Colonic mucosa (tissue), 4 donors: ENCODE measurements around the gene SLC8A1. TPM values are rescaled to one million over a fixed set of nuclear protein-coding genes. Genes with fewer than 3 reads are reported as not detected.

Experiments
- DNase-seq: peaks from one replicate; pipeline ENCODE4 v3.0.0-alpha.2; 2020
- H3K27ac ChIP-seq: fragments of 200-600 bp; one replicate; pipeline ENCODE4 v1.8.0; 2021
- H3K27me3 ChIP-seq: fragments of 200-600 bp; one replicate; pipeline ENCODE4 v1.8.0; 2021
- H3K36me3 ChIP-seq: fragments of 200-600 bp; one replicate; pipeline ENCODE4 v1.8.0; 2021
- H3K4me1 ChIP-seq: fragments of 200-600 bp; one replicate; pipeline ENCODE4 v1.8.0; 2021; ENCODE audit warnings: mild to moderate bottlenecking
- H3K4me3 ChIP-seq: fragments of 200-600 bp; one replicate; pipeline ENCODE4 v1.8.0; 2021
- H3K9ac ChIP-seq, 2 donors: one replicate each; pipeline ENCODE4 v1.7.0; 2013; ENCODE audit warnings: control low read depth in 2 of 2, low read depth in 2 of 2, low read length in 2 of 2
- H3K9me3 ChIP-seq: fragments of 200-600 bp; one replicate; pipeline ENCODE4 v1.8.0; 2021
- intact Hi-C: fragments of 100-400 bp; cut with DNase I; formaldehyde crosslinking; loops from one replicate; pipeline ENCODE4 v1.14.1; 2022
- total RNA-seq, 2 donors: library from RNA; stranded (reverse); fragmentation: NEBNext Ultra II Directional in 1 of 2; extraction: Animal tissue kit (Norgen Biotek cat#: 25700) in 1 of 2; gene quantifications; one replicate each; pipeline ENCODE4 v1.2.1, GENCODE V29; 2021
- TF ChIP-seq, protein P1 (sequence below): fragments of 200-600 bp; IDR thresholded peaks from one replicate; pipeline ENCODE4 v1.8.0; 2022; ENCODE audit warnings: antibody characterized with exemption, mild to moderate bottlenecking
- donor health status: healthy.
- donor health status: DM: no; HTN: no; CAD: no.
- donor health status: DM: no; HTN: no; CAD: no.

Gene SLC8A1
- total RNA-seq, 2 donors from 2014 or later = 4.1 to 25.5 TPM

DNA sequence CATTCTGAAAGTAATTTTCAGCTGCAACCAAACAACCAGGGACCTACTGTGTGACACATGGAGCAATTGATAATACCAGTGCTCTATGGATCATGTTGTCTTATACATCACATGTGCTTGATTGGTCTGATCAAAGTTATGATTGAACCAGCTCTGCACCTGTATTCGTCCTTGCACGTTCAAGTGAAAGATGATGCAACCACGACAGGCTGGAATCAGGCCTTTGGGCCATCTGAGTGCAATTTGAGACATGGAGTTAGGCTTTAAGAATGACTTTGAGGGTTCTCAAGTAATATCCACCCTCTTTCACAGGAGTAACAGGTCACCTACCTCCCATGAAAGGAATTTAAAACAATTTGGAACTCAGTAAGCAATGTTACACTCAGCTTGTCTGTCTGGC is 165.2 kb downstream of the SLC8A1 start:
- TF ChIP-seq, protein P1, sequence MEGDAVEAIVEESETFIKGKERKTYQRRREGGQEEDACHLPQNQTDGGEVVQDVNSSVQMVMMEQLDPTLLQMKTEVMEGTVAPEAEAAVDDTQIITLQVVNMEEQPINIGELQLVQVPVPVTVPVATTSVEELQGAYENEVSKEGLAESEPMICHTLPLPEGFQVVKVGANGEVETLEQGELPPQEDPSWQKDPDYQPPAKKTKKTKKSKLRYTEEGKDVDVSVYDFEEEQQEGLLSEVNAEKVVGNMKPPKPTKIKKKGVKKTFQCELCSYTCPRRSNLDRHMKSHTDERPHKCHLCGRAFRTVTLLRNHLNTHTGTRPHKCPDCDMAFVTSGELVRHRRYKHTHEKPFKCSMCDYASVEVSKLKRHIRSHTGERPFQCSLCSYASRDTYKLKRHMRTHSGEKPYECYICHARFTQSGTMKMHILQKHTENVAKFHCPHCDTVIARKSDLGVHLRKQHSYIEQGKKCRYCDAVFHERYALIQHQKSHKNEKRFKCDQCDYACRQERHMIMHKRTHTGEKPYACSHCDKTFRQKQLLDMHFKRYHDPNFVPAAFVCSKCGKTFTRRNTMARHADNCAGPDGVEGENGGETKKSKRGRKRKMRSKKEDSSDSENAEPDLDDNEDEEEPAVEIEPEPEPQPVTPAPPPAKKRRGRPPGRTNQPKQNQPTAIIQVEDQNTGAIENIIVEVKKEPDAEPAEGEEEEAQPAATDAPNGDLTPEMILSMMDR = no peak
- intact Hi-C loops = no loop called here
- H3K4me3 ChIP-seq = no peak overlapping the region
- no peaks in the 10 kb centered on the region for H3K9me3 ChIP-seq
- no peaks in the 10 kb centered on the region for H3K4me1 ChIP-seq
- DNase-seq = no peak
- H3K36me3 ChIP-seq = no peaks in the 10 kb centered on the region
- H3K27me3 ChIP-seq = no peaks in the 10 kb centered on the region
- H3K27ac ChIP-seq = no peak overlapping the region
- H3K9ac ChIP-seq = no peak overlapping the region

DNA sequence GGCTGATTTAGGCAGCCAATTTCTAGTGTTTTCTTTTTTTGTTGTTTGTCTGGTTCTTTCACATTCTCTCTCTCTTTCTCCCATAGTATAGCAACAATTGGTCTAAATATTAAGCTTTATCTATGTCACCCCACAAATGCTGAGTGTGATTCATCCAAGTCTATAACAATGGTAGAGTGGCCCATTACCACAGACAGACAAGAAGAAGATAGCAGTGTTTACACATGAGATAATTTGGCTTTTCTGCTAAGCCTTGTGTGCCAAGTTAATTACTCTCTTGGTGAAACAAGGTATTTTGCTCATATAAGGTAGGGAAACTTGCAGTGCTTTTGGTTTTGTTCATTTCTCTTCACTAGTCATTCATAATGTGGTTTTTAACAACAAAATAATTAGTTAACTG is 166.5 kb downstream of the SLC8A1 start:
- H3K4me3 ChIP-seq = no peak overlapping the region
- no peak overlapping the region for H3K27ac ChIP-seq
- TF ChIP-seq, protein P1 = no peak
- intact Hi-C loops = no loop called here
- no peak overlapping the region for H3K9ac ChIP-seq
- DNase-seq = no peak
- H3K4me1 ChIP-seq = no peaks in the 10 kb centered on the region
- no peaks in the 10 kb centered on the region for H3K9me3 ChIP-seq
- no peaks in the 10 kb centered on the region for H3K27me3 ChIP-seq
- H3K36me3 ChIP-seq = no peaks in the 10 kb centered on the region

DNA sequence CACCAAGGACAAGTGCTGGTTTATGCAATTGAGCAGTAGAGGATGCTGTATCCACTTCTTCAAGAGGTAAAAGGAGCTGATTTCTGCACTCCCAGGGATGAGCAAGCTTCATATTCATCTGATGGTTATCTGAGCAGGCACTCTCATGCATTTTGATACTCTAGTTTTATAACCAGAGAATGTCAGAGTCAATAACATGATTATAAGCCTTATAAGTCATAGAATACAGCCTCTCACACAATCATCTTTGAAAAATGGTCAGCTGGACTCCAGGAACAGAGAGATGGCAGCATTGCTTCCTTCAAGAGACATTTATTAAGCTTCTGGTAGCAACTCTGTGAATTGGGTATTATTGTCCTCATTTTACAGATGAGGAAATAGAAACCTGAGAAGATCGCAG is 167.1 kb downstream of the SLC8A1 start:
- TF ChIP-seq, protein P1 = no peak
- H3K36me3 ChIP-seq = no peaks in the 10 kb centered on the region
- no peaks in the 10 kb centered on the region for H3K9me3 ChIP-seq
- H3K27me3 ChIP-seq = no peaks in the 10 kb centered on the region
- no peak overlapping the region for H3K27ac ChIP-seq
- H3K4me3 ChIP-seq = no peak overlapping the region
- H3K4me1 ChIP-seq = no peaks in the 10 kb centered on the region
- DNase-seq = no peak
- H3K9ac ChIP-seq = no peak overlapping the region
- intact Hi-C loops = no loop called here

DNA sequence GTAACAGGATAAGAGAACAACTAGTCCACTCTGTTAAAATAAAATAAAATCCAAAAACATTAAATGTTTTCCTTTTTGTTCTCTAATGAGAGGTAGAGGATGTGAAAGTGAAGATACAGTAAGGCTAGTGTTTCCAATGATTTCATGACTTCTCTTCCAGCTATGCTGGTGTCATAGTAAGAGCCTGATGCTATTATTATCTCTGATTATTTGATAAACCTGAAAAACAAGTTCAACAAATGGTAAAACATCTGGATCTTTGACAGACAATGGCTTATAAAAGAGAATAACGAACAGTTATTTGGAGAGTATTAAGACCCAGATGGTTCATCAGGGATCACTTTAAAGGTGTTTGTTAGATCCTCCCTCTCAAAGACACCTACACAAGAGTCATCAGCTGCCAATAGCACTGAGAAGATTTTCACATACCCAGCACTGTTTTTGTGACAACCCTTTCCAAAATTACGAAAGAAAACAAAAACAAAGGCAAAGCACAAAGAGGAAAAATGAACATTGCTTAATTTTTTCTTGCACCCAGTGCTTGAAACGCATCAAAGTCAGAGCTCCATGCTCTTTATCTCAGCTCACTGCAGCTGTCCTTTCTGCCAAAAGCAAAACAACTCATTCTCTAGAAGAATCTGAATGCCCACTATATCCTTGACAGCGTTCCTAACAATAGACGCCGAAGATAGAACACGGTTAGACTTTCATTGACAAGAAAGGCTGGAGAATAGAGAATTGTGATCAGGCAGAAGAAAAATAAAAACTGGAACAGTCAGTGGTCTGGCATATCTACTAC is 168.6 kb downstream of the SLC8A1 start:
- H3K9ac ChIP-seq = no peak overlapping the region
- DNase-seq = no peak
- intact Hi-C loops = no loop called here

DNA sequence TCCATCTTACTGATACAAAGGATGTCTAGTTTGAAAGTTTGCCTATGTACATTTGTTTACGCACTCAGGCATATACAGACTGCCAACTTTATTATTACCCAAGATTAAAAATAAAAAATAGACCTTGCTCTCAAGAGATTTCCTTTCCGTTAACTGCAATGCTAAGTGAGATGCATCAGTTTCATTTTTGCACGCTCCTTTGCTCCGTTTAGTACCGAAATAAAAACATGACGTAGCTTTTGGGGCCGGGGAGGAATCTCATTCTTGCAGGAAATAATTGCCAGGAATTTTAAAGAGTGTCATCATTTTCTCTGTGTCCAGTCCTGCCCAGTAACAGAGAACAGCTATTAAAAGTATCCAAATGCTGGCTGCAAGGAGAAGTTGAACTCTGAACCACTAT is 169.5 kb downstream of the SLC8A1 start:
- intact Hi-C loops = no loop called here
- no peak for DNase-seq
- Histone ChIP-seq H3K9ac (no peak overlapping the region), H3K4me3 (no peak overlapping the region), H3K27me3 (no peaks in the 10 kb centered on the region), H3K36me3 (no peaks in the 10 kb centered on the region), H3K27ac (peak overlapping the region; percentile 7), H3K4me1 (no peaks in the 10 kb centered on the region), H3K9me3 (no peaks in the 10 kb centered on the region)
- TF ChIP-seq, protein P1 = no peak

More for the DNA sequence above, 168.6 kb downstream of the SLC8A1 start:
- TF ChIP-seq, protein P1 = no peak
- Histone ChIP-seq H3K36me3 (no peaks in the 10 kb centered on the region), H3K4me3 (no peak overlapping the region), H3K4me1 (no peaks in the 10 kb centered on the region), H3K27me3 (no peaks in the 10 kb centered on the region), H3K27ac (no peak overlapping the region), H3K9me3 (no peaks in the 10 kb centered on the region)
